MCF 10A (cell line): ENCODE measurements around the gene OR5K2. TPM values are rescaled to one million over a fixed set of nuclear protein-coding genes. Genes with fewer than 3 reads are reported as not detected.

Experiments used
- BruUV-seq: library from RNA; stranded (reverse); fragments of 400-500 nt; replicated peaks from 2 replicates; lab custom pipeline; 2021; lab: Mats Ljungman, UMichigan
- CTCF ChIA-PET: fragments of 300-600 bp; sonication (Branson Sonifier 250); formaldehyde crosslinking; extraction: SDS; loops from one replicate; lab custom pipeline; 2021; ENCODE audit warnings: antibody characterized with exemption, inconsistent platforms; lab: Yijun Ruan, JAX
- POLR2A ChIA-PET: fragments of 300-600, 350-650 bp; sonication (Branson Sonifier 250); formaldehyde crosslinking; extraction: SDS; loops from one replicate; lab custom pipeline; 2020; ENCODE audit warnings: antibody characterized with exemption, inconsistent platforms; lab: Yijun Ruan, JAX
- DNase-seq: peaks from one replicate; pipeline ENCODE4 v3.0.0-alpha.2; 2018; ENCODE audit not compliant: unreplicated experiment
- H3K27ac Mint-ChIP-seq: one replicate; pipeline ENCODE4 v1.8.0; 2022; ENCODE audit warnings: mild to moderate bottlenecking, low read depth, mixed read lengths; ENCODE audit not compliant: unreplicated experiment
- H3K27me3 Mint-ChIP-seq: one replicate; pipeline ENCODE4 v1.8.0; 2022; ENCODE audit warnings: mixed read lengths; ENCODE audit not compliant: insufficient read depth, unreplicated experiment
- H3K36me3 Mint-ChIP-seq: one replicate; pipeline ENCODE4 v1.8.0; 2022; ENCODE audit warnings: mild to moderate bottlenecking, moderate library complexity, mixed read lengths; ENCODE audit not compliant: insufficient read depth, unreplicated experiment
- H3K4me1 Mint-ChIP-seq: one replicate; pipeline ENCODE4 v1.8.0; 2022; ENCODE audit warnings: mixed read lengths; ENCODE audit not compliant: insufficient read depth, unreplicated experiment
- H3K4me3 Mint-ChIP-seq: one replicate; pipeline ENCODE4 v1.8.0; 2022; ENCODE audit warnings: mild to moderate bottlenecking, moderate library complexity, mixed read lengths; ENCODE audit not compliant: unreplicated experiment
- H3K9me3 Mint-ChIP-seq: one replicate; pipeline ENCODE4 v1.8.0; 2022; ENCODE audit warnings: mixed read lengths; ENCODE audit not compliant: unreplicated experiment
- intact Hi-C: fragments of 100-400 bp; cut with micrococcal nuclease; formaldehyde crosslinking; loops from 2 replicates; pipeline ENCODE4 v1.14.1; 2022
- total RNA-seq: library from RNA; stranded (reverse); gene quantifications from 2 replicates; pipeline ENCODE4 v1.2.3, GENCODE V29; 2022
- TF ChIP-seq, protein P1 (sequence below): fragments of 200-600 bp; IDR thresholded peaks from one replicate; pipeline ENCODE4 v1.8.0; 2022; ENCODE audit warnings: antibody characterized with exemption, mild to moderate bottlenecking; ENCODE audit not compliant: unreplicated experiment

Gene OR5K2
- total RNA-seq, 1 experiment from 2014 or later = not detected

DNA sequence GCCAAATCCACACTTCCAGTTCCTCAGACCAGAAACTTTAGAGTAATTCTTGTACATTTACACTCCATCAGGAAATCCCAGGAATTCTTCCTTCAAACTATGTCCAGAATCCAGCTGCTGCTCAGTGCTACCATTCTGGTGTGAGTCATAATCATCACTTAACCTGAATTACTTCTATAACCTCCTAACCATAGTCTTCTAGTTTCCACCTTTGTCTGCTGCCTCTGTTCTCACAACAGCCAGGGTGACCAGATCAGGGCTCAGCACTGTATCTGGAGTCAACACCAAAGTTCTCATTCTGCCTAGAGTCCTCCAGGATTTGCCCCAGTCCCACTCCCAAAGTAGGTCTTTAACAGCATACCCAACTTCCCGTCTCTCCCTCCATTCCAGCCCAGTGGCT, 21.9 kb downstream of the OR5K2 start:
- Mint-ChIP-seq H3K36me3 (peaks cover 61% of the 10 kb centered on the region), H3K4me1 (peaks cover 27% of the 10 kb centered on the region), H3K4me3 (no peak overlapping the region), H3K9me3 (no peaks in the 10 kb centered on the region), H3K27ac (no peak overlapping the region), H3K27me3 (no peaks in the 10 kb centered on the region)
- BruUV-seq = no TSS peak
- intact Hi-C loops = no loop called here
- CTCF ChIA-PET = interaction anchor here (1.6 kb wide), 1 partner anchor 61 kb away, joined by 4 read pairs; no protein-coding TSS in a partner anchor
- POLR2A ChIA-PET = no interaction called here
- TF ChIP-seq, protein P1, sequence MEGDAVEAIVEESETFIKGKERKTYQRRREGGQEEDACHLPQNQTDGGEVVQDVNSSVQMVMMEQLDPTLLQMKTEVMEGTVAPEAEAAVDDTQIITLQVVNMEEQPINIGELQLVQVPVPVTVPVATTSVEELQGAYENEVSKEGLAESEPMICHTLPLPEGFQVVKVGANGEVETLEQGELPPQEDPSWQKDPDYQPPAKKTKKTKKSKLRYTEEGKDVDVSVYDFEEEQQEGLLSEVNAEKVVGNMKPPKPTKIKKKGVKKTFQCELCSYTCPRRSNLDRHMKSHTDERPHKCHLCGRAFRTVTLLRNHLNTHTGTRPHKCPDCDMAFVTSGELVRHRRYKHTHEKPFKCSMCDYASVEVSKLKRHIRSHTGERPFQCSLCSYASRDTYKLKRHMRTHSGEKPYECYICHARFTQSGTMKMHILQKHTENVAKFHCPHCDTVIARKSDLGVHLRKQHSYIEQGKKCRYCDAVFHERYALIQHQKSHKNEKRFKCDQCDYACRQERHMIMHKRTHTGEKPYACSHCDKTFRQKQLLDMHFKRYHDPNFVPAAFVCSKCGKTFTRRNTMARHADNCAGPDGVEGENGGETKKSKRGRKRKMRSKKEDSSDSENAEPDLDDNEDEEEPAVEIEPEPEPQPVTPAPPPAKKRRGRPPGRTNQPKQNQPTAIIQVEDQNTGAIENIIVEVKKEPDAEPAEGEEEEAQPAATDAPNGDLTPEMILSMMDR = no peak
- no peak for DNase-seq

DNA sequence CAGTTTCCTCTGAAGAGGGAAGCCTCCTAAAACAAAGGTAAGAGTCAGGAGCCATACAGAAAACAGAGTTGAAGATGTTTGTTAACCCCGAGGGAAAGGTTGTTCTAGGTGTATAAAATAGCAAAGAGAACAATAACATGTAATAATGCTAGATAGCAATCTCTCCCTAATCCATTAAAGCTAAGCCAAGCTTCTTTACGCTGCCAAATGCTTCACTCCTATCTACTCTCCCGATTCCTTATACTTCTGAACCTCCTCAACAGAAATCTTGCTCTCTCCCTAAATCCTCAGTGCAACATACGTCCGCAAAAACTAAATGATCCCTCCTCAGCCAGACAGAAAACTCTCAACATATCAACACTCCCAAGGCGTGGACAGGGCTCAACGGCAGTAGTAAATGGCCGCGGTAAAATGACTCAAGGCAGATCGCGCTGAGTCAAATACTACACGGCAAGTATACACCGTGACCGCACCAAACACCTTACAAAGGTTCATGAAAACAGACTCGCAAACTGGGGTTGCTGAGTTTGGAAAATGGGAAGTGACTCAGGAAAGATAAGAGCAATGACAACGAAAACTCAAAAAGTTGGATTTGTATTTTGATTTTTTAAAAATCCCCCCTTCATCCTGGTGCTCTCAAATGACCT, 24.5 kb downstream of the OR5K2 start:
- ChIA-PET POLR2A (interaction anchor here (0.6 to 2.5 kb wide), 10 partner anchors 9 to 408 kb away, joined by 3 to 50 read pairs (median 6); partner anchors contain the start of genes CPOX and GPR15), CTCF (interaction anchor here (0.6 to 1.2 kb wide), 4 partner anchors 40 to 193 kb away, joined by 3 to 8 read pairs (median 3); no protein-coding TSS in a partner anchor)
- peak; percentile 74 for DNase-seq
- intact Hi-C loops = loop anchor here (1.0 to 5.0 kb wide), 4 partner anchors 9 to 485 kb away; partner anchors contain the start of gene GABRR3
- H3K4me1 Mint-ChIP-seq = peaks cover 27% of the 10 kb centered on the region
- H3K27me3 Mint-ChIP-seq = no peaks in the 10 kb centered on the region
- peak overlapping the region; percentile 81 for H3K27ac Mint-ChIP-seq
- BruUV-seq = TSS peak; percentile 55
- TF ChIP-seq, protein P1 = no peak
- peak overlapping the region; percentile 85 for H3K4me3 Mint-ChIP-seq
- H3K9me3 Mint-ChIP-seq = no peaks in the 10 kb centered on the region
- peaks cover 38% of the 10 kb centered on the region for H3K36me3 Mint-ChIP-seq

DNA sequence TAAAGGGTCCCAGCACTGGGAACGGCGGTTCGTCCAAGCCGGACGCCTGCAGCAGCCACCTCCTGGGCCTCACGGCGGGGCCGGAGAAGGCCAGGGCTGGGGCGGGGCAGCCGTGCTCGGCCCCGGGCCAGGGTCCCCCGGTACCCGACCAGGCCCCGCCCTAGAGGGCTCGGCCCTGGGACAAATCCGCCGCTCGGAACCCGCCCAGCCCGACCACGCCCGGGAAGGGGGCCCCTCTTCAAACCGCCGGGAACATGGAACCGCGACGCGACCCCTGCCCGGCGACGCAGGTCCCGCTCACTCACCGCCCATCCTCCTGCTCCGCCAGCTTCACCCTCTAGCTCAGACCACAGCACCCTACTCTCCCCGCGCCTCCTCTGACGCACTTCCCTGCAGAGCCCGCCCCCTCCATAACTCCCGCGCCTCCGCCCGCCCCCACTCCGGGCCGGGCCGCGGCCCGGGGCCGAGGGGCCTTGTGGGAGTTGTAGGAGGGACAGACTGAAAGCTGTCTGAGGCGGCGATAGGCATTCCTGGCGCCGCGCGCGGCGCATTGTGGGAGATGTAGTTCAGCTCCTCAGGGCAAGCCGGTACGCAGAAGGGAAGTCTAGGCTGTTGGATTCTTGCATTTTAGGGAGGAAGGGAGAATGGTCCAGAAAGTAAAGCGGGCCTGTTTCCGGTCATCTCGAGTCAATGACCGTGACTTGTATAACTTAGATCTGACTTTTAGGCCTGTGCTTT, 25.2 kb downstream of the OR5K2 start, which contains the start of gene CLDND1:
Gene CLDND1, minus strand, starts transcription at position 359 of the 738 bp plus-strand sequence. CDS start 1,478 bp downstream, outside the sequence.
- intact Hi-C loops = loop anchor here (1.0 to 5.0 kb wide), 4 partner anchors 9 to 485 kb away; partner anchors contain the start of gene GABRR3
- Mint-ChIP-seq H3K9me3 (no peaks in the 10 kb centered on the region), H3K27ac (peak within 1 kb of the TSS; percentile 81), H3K4me3 (peak within 1 kb of the TSS; percentile 85), H3K27me3 (no peaks in the 10 kb centered on the region), H3K36me3 (peaks cover 31% of the 10 kb centered on the region), H3K4me1 (peaks cover 27% of the 10 kb centered on the region)
- ChIA-PET CTCF (interaction anchor here (0.6 to 1.2 kb wide), 5 partner anchors 9 to 478 kb away, joined by 3 to 4 read pairs (median 3); no protein-coding TSS in a partner anchor), POLR2A (interaction anchor here (0.5 to 2.5 kb wide), 16 partner anchors 10 to 308 kb away, joined by 3 to 50 read pairs (median 5); partner anchors contain the start of genes CPOX and GPR15)
- no TSS peak for BruUV-seq
- TF ChIP-seq, protein P1 = no peak
- DNase-seq = peak; percentile 98
